C4-2B (cell line): ENCODE results near the gene RNF40.

ENCODE experiments used
- H3K27ac ChIP-seq: fragments of 450-650 bp; 2 replicates; pipeline ENCODE4 v1.5.1; 2017
- ZFX ChIP-seq: fragments of 450-650 bp; IDR thresholded peaks from 2 replicates; pipeline ENCODE4 v1.6.1; 2017
- TF ChIP-seq, protein P1 (sequence below): fragments of 450-650 bp; conservative IDR thresholded peaks from 2 replicates; pipeline ENCODE4 v1.5.1; 2017; ENCODE audit warnings: mild to moderate bottlenecking

Gene RNF40

DNA sequence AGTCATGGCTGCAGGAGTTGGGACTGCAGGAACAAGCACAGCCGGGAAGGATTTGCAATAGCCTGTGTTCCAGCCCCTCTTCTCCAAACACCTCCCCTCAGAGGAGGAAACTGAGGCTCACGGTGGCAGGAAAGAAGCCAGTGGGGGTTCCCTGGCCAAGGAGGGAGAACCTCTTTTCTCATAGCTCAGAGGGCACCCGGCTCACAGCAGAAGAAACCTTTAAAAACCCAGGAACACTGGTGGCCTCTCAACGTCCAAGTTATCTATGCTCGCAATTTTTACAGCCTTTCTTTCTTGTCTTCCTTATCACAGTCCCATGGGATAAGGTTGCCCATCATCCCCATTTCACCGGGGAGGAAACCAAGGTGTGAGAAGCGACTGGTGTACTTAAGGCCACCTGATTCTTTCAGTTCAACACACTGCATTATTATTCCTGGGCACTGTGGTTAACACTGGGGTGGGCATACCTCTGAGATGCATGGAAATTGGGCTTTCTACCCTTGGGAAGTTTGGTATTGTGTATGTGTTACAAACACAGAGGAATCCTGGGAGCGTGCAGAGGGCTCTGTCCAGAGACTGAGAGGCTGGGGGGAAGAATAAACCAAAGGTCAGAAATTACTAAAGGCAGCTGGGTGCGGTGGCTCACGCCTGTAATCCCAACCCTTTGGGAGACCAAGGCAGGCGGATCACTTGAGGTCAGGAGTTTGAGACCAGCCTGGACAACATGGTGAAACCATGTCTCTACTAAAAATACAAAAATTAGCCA lies 25.7 kb downstream of the RNF40 start:
- TF ChIP-seq, protein P1, sequence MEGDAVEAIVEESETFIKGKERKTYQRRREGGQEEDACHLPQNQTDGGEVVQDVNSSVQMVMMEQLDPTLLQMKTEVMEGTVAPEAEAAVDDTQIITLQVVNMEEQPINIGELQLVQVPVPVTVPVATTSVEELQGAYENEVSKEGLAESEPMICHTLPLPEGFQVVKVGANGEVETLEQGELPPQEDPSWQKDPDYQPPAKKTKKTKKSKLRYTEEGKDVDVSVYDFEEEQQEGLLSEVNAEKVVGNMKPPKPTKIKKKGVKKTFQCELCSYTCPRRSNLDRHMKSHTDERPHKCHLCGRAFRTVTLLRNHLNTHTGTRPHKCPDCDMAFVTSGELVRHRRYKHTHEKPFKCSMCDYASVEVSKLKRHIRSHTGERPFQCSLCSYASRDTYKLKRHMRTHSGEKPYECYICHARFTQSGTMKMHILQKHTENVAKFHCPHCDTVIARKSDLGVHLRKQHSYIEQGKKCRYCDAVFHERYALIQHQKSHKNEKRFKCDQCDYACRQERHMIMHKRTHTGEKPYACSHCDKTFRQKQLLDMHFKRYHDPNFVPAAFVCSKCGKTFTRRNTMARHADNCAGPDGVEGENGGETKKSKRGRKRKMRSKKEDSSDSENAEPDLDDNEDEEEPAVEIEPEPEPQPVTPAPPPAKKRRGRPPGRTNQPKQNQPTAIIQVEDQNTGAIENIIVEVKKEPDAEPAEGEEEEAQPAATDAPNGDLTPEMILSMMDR, result no peak
- no peak for TF ChIP-seq ZFX
- no peak overlapping the region; the same call in 1 of the 2 replicates for H3K27ac ChIP-seq

DNA sequence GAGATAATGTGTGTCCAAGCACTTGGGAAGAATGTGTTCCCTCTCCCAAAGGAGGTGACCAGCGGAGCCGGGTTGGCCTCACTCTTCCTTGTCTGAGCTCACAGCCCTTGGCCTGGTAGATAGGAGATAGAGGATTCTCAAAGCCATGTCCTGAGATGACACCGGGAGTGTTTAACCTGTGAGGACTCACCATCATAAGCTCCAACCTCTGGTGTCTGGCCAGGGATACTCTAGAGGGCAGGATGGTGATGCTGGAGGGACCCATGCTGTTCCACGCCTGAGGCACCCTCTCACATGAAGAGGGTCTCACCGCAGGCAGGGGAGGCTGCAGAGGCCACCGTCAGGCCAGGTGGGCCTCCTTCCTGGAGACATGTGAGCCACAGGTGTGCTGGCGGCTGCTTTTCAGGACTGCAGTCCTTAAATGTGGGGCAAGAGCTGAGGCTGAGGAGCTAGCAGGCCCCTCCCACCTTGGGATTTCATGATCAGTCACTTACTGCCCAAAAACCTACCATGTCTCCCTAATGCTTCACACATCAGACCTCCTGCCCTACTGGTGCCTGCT lies 31.5 kb downstream of the RNF40 start:
- no peak for TF ChIP-seq ZFX
- TF ChIP-seq, protein P1, result no peak

DNA sequence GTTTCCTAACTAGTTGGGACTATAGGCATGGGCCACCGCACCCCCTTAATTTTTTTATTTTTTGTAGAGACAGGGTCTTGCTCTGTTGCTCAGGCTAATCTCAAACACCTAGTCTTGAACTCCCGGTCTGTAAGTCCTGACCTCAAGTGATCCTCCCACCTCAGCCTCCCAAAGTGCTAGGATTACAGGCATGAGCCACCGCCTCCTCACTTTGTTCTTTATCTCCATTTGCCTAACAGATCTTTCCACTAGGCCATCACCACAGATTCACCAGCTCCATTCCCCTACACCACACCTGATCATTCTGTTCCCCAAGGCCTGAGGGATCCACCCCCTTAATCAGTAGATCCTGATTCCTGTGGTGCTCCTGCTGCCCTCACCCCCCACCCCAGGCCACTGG lies 32.5 kb downstream of the RNF40 start:
- TF ChIP-seq, protein P1, result no peak
- TF ChIP-seq ZFX, result no peak
- no peak overlapping the region for H3K27ac ChIP-seq

More for the DNA sequence above, 31.5 kb downstream of the RNF40 start:
- no peak overlapping the region for H3K27ac ChIP-seq

GRCh38 chr16:30797670-30798309 lies 35.7 kb downstream of the RNF40 start:
- no peak for TF ChIP-seq ZFX
- TF ChIP-seq, protein P1, result no peak; the same call in 1 of the 2 replicates
- H3K27ac ChIP-seq, result no peak overlapping the region

- H3K27ac ChIP-seq, result no peak overlapping the region
- no peak for TF ChIP-seq ZFX
Observed at GRCh38 chr16:30802936-30803335, 40.8 kb downstream of the RNF40 start.

GRCh38 chr16:30805056-30805369 lies 42.9 kb downstream of the RNF40 start:
- H3K27ac ChIP-seq, result peak overlapping the region; percentile 93
- TF ChIP-seq, protein P1, result no peak
- TF ChIP-seq ZFX, result no peak

- H3K27ac ChIP-seq, result peak overlapping the region; percentile 93
- TF ChIP-seq, protein P1, result no peak
- TF ChIP-seq ZFX, result peak; percentile 95
Observed at GRCh38 chr16:30805370-30806169, 43.4 kb downstream of the RNF40 start.
